Colonic mucosa (tissue), 4 donors: ENCODE results near the gene ISG20. TPM values are rescaled to one million over a fixed set of nuclear protein-coding genes. Genes with fewer than 3 reads are reported as not detected.

ENCODE experiments used
- DNase-seq: peaks from one replicate; pipeline ENCODE4 v3.0.0-alpha.2; 2020
- H3K27ac ChIP-seq: fragments of 200-600 bp; one replicate; pipeline ENCODE4 v1.8.0; 2021
- H3K27me3 ChIP-seq: fragments of 200-600 bp; one replicate; pipeline ENCODE4 v1.8.0; 2021
- H3K36me3 ChIP-seq: fragments of 200-600 bp; one replicate; pipeline ENCODE4 v1.8.0; 2021
- H3K4me1 ChIP-seq: fragments of 200-600 bp; one replicate; pipeline ENCODE4 v1.8.0; 2021; ENCODE audit warnings: mild to moderate bottlenecking
- H3K4me3 ChIP-seq: fragments of 200-600 bp; one replicate; pipeline ENCODE4 v1.8.0; 2021
- H3K9ac ChIP-seq, 2 donors: one replicate each; pipeline ENCODE4 v1.7.0; 2013; ENCODE audit warnings: control low read depth in 2 of 2, low read depth in 2 of 2, low read length in 2 of 2
- H3K9me3 ChIP-seq: fragments of 200-600 bp; one replicate; pipeline ENCODE4 v1.8.0; 2021
- intact Hi-C: fragments of 100-400 bp; cut with DNase I; formaldehyde crosslinking; loops from one replicate; pipeline ENCODE4 v1.14.1; 2022
- total RNA-seq, 2 donors: library from RNA; stranded (reverse); fragmentation: NEBNext Ultra II Directional in 1 of 2; extraction: Animal tissue kit (Norgen Biotek cat#: 25700) in 1 of 2; gene quantifications; one replicate each; pipeline ENCODE4 v1.2.1, GENCODE V29; 2021
- TF ChIP-seq, protein P1 (sequence below): fragments of 200-600 bp; IDR thresholded peaks from one replicate; pipeline ENCODE4 v1.8.0; 2022; ENCODE audit warnings: antibody characterized with exemption, mild to moderate bottlenecking
- donor health status: healthy.
- donor health status: DM: no; HTN: no; CAD: no.
- donor health status: DM: no; HTN: no; CAD: no.

Gene ISG20
- total RNA-seq, 2 donors from 2014 or later: 43.5 to 60.5 TPM

DNA sequence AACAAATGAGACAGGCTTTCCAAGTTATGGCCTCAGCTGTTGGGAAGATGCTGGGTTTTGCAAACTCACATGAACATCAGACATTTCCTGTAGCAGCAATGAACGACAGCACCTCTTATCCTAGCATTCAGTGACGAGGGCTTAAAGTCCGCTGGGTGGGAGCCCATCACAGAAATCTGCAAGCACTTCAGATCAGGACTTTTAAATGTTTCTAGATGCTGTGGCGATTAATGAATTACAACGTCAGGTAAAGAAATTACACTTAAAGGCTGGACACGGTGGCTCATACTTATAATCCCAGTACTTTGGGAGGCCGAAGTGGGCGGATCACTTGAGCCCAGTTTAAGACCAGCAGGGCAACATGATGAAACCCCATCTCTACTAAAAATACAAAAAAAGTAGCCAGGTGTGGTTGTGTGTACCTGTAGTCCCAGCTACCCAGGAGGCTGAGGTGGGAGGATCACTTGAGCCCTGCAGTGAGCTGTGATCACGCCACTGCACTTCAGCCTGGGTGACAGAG, 13.8 kb upstream of the ISG20 start:
- DNase-seq: no peak
- Histone ChIP-seq H3K27ac (peak overlapping the region; percentile 28), H3K4me1 (peaks cover 18% of the 10 kb centered on the region), H3K4me3 (no peak overlapping the region), H3K36me3 (no peaks in the 10 kb centered on the region), H3K9me3 (no peaks in the 10 kb centered on the region), H3K9ac (peak overlapping the region in 1 of 2 donors; percentile 67), H3K27me3 (no peaks in the 10 kb centered on the region)
- intact Hi-C loops: loop anchor here (10.0 kb wide), 2 partner anchors 80 to 210 kb away; no protein-coding TSS in a partner anchor
- TF ChIP-seq, protein P1, sequence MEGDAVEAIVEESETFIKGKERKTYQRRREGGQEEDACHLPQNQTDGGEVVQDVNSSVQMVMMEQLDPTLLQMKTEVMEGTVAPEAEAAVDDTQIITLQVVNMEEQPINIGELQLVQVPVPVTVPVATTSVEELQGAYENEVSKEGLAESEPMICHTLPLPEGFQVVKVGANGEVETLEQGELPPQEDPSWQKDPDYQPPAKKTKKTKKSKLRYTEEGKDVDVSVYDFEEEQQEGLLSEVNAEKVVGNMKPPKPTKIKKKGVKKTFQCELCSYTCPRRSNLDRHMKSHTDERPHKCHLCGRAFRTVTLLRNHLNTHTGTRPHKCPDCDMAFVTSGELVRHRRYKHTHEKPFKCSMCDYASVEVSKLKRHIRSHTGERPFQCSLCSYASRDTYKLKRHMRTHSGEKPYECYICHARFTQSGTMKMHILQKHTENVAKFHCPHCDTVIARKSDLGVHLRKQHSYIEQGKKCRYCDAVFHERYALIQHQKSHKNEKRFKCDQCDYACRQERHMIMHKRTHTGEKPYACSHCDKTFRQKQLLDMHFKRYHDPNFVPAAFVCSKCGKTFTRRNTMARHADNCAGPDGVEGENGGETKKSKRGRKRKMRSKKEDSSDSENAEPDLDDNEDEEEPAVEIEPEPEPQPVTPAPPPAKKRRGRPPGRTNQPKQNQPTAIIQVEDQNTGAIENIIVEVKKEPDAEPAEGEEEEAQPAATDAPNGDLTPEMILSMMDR: no peak

DNA sequence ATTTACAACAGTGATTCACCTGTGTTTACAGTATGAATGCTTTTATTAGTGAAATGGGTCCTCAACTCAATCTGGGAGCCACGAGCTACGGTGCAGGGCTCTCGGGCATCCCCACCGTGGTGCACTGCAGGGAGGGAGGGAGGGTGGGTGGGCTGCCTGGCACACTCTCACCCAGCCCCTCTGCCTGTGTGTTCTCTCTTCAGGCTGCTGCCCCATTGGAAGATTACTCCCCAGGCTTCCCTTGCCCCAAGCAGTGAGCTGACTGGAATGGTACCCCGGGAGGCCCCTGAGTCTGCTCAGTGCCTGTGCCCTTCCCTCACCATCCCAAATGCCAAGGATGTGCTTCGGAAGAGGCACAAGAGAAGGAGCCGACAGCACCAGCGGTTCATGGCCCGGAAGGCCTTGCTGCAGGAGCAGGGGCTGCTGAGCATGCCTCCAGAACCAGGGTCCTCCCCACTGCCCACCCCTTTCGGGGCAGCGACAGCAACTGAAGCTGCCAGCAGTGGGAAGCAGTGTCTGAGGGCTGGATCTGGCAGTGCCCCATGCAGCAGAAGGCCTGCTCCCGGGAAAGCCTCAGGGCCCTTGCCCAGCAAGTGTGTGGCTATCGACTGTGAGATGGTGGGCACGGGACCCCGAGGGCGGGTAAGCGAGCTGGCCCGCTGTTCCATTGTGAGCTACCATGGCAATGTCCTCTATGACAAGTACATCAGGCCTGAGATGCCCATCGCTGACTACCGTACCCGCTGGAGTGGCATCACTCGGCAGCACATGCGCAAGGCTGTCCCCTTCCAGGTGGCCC, 12.7 kb upstream of the ISG20 start:
- DNase-seq: no peak
- H3K4me3 ChIP-seq: no peak overlapping the region
- intact Hi-C loops: loop anchor here (10.0 kb wide), 2 partner anchors 79 to 209 kb away; no protein-coding TSS in a partner anchor
- TF ChIP-seq, protein P1: no peak
- H3K9ac ChIP-seq: no peak overlapping the region
- H3K4me1 ChIP-seq: peaks cover 16% of the 10 kb centered on the region
- no peaks in the 10 kb centered on the region for H3K9me3 ChIP-seq
- no peaks in the 10 kb centered on the region for H3K36me3 ChIP-seq
- H3K27ac ChIP-seq: peak overlapping the region; percentile 11
- no peaks in the 10 kb centered on the region for H3K27me3 ChIP-seq

GRCh38 chr15:88627463-88627862, 11.4 kb upstream of the ISG20 start:
- no peak overlapping the region for H3K9ac ChIP-seq
- H3K27ac ChIP-seq: no peak overlapping the region
- H3K9me3 ChIP-seq: no peaks in the 10 kb centered on the region
- H3K36me3 ChIP-seq: no peaks in the 10 kb centered on the region
- intact Hi-C loops: loop anchor here (10.0 kb wide), 2 partner anchors 77 to 207 kb away; no protein-coding TSS in a partner anchor
- H3K27me3 ChIP-seq: no peaks in the 10 kb centered on the region
- DNase-seq: peak; percentile 56
- no peak overlapping the region for H3K4me3 ChIP-seq
- TF ChIP-seq, protein P1: no peak
- peaks cover 16% of the 10 kb centered on the region for H3K4me1 ChIP-seq

- H3K9ac ChIP-seq: no peak overlapping the region
- H3K4me3 ChIP-seq: no peak overlapping the region
- no peaks in the 10 kb centered on the region for H3K27me3 ChIP-seq
- TF ChIP-seq, protein P1: no peak
- peaks cover 10% of the 10 kb centered on the region for H3K4me1 ChIP-seq
- H3K36me3 ChIP-seq: no peaks in the 10 kb centered on the region
- intact Hi-C loops: loop anchor here (10.0 kb wide), 2 partner anchors 77 to 207 kb away; no protein-coding TSS in a partner anchor
- H3K9me3 ChIP-seq: no peaks in the 10 kb centered on the region
- no peak for DNase-seq
- no peak overlapping the region for H3K27ac ChIP-seq
Measured at GRCh38 chr15:88628018-88628654, 10.7 kb upstream of the ISG20 start.

DNA sequence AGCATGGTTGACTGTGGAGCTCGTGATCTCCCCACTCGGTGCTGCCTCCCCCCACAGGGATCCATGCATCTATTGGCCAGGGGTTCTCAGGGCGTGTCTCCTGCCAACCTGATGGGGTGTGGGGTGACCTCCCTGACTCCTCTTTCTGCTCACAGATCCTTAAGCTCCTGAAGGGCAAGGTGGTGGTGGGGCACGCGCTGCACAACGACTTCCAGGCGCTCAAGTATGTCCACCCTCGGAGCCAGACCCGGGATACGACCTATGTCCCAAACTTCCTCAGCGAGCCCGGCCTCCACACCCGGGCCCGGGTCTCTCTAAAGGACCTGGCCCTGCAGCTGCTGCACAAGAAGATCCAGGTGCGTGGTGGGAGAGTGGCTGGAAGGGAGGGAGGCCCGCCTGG, 9.7 kb upstream of the ISG20 start:
- DNase-seq: no peak
- no peaks in the 10 kb centered on the region for H3K9me3 ChIP-seq
- H3K27ac ChIP-seq: no peak overlapping the region
- TF ChIP-seq, protein P1: no peak
- H3K4me3 ChIP-seq: no peak overlapping the region
- H3K27me3 ChIP-seq: no peaks in the 10 kb centered on the region
- H3K9ac ChIP-seq: no peak overlapping the region
- peaks cover 5% of the 10 kb centered on the region for H3K4me1 ChIP-seq
- intact Hi-C loops: loop anchor here (10.0 kb wide), 2 partner anchors 76 to 206 kb away; no protein-coding TSS in a partner anchor
- no peaks in the 10 kb centered on the region for H3K36me3 ChIP-seq
